IMR-90 (cell line): ENCODE results near the gene TARBP2. TPM values are rescaled to one million over a fixed set of nuclear protein-coding genes. Genes with fewer than 3 reads are reported as not detected.

ENCODE experiments used
- ATAC-seq: fragments of 200-7000 bp; cut with Tn5 transposase; 2 replicates; pipeline ENCODE4 v1.9.1; 2020; ENCODE audit warnings: low read depth, mild to moderate bottlenecking, moderate library complexity
- BruUV-seq: library from RNA; stranded (reverse); fragments of 400-500 nt; replicated peaks from 2 replicates; lab custom pipeline; 2021; lab: Mats Ljungman, UMichigan
- CTCF ChIA-PET: fragments of 300-600 bp; formaldehyde crosslinking; extraction: SDS; loops from one replicate; lab custom pipeline; 2021; ENCODE audit warnings: antibody characterized with exemption; lab: Yijun Ruan, JAX
- POLR2A ChIA-PET: fragments of 300-600 bp; sonication (Branson Sonifier 250); formaldehyde crosslinking; loops from one replicate; lab custom pipeline; 2022; ENCODE audit warnings: antibody characterized with exemption; ENCODE audit not compliant: unreplicated experiment; lab: Charles Lee
- DNase-seq: peaks from one replicate; pipeline ENCODE4 v3.0.0; 2013
- H2AFZ ChIP-seq: replicated peaks from 2 replicates; pipeline ENCODE3; 2013; ENCODE audit warnings: low read length, mild to moderate bottlenecking; ENCODE audit not compliant: poor library complexity
- H2AK5ac ChIP-seq: 2 replicates; pipeline ENCODE4 v1.6.1; 2013; ENCODE audit warnings: low read depth, low read length, inconsistent platforms
- H2AK9ac ChIP-seq: replicated peaks from 2 replicates; pipeline ENCODE3; 2013; ENCODE audit warnings: mild to moderate bottlenecking, low read depth, low read length, moderate library complexity; ENCODE audit not compliant: poor library complexity
- H2BK120ac ChIP-seq: 2 replicates; pipeline ENCODE4 v1.6.1; 2013; ENCODE audit warnings: low read depth, low read length, inconsistent platforms
- H2BK15ac ChIP-seq: 3 replicates; pipeline ENCODE4 v1.6.1; 2013; ENCODE audit warnings: low read depth, low read length, inconsistent platforms
- H2BK20ac ChIP-seq: 2 replicates; pipeline ENCODE4 v1.6.1; 2013; ENCODE audit warnings: low read depth, mild to moderate bottlenecking, inconsistent platforms, low read length, moderate library complexity
- H2BK5ac ChIP-seq: 2 replicates; pipeline ENCODE4 v1.6.1; 2013; ENCODE audit warnings: mild to moderate bottlenecking, low read depth, low read length, inconsistent platforms; ENCODE audit not compliant: poor library complexity, severe bottlenecking
- H3K14ac ChIP-seq: replicated peaks from 2 replicates; pipeline ENCODE4 v1.6.1; 2013; ENCODE audit warnings: low read depth, low read length, inconsistent platforms
- H3K18ac ChIP-seq: 2 replicates; pipeline ENCODE4 v1.6.1; 2013; ENCODE audit warnings: low read depth, low read length, control low read depth
- H3K23ac ChIP-seq: 2 replicates; pipeline ENCODE4 v1.6.1; 2013; ENCODE audit warnings: low read depth, low read length, inconsistent platforms
- H3K27ac ChIP-seq: 2 replicates; pipeline ENCODE4 v1.5.1; 2013; ENCODE audit warnings: mild to moderate bottlenecking, control low read depth, low read length; ENCODE audit not compliant: insufficient read depth
- H3K27me3 ChIP-seq: 2 replicates; pipeline ENCODE4 v1.6.1; 2013; ENCODE audit warnings: low read length; ENCODE audit not compliant: control insufficient read depth, insufficient read depth
- H3K36me3 ChIP-seq: 2 replicates; pipeline ENCODE4 v1.6.1; 2013; ENCODE audit warnings: low read length, mixed read lengths; ENCODE audit not compliant: control insufficient read depth, insufficient read depth
- H3K4ac ChIP-seq: 2 replicates; pipeline ENCODE4 v1.6.1; 2013; ENCODE audit warnings: low read depth, low read length, inconsistent platforms
- H3K4me1 ChIP-seq: 2 replicates; pipeline ENCODE4 v1.6.1; 2013; ENCODE audit warnings: low read length, mixed read lengths; ENCODE audit not compliant: control insufficient read depth, insufficient read depth
- H3K4me2 ChIP-seq: 2 replicates; pipeline ENCODE4 v1.6.1; 2013; ENCODE audit warnings: low read depth, mild to moderate bottlenecking, control low read depth, low read length, moderate library complexity
- H3K4me3 ChIP-seq: 2 replicates; pipeline ENCODE4 v1.5.1; 2013; ENCODE audit warnings: low read depth, mild to moderate bottlenecking, control low read depth, low read length, moderate library complexity; ENCODE audit not compliant: insufficient read depth
- H3K56ac ChIP-seq: 2 replicates; pipeline ENCODE4 v1.6.1; 2013; ENCODE audit warnings: low read length, inconsistent platforms; ENCODE audit not compliant: insufficient read depth; ENCODE audit errors: extremely low read depth
- H3K79me1 ChIP-seq, 2 experiments: 2 replicates each; pipeline ENCODE4 v1.6.1; 2013; ENCODE audit warnings: low read length in 2 of 2, inconsistent platforms in 1 of 2, low read depth in 1 of 2
- H3K9ac ChIP-seq: 2 replicates; pipeline ENCODE4 v1.6.1; 2013; ENCODE audit warnings: low read depth, low read length, control low read depth
- H3K9me1 ChIP-seq: 2 replicates; pipeline ENCODE4 v1.6.1; 2013; ENCODE audit warnings: low read length, inconsistent platforms; ENCODE audit not compliant: insufficient read depth
- H3K9me3 ChIP-seq: 2 replicates; pipeline ENCODE4 v1.6.1; 2013; ENCODE audit warnings: low read length; ENCODE audit not compliant: control insufficient read depth, insufficient read depth
- H4K20me1 ChIP-seq: 2 replicates; pipeline ENCODE4 v1.6.1; 2013; ENCODE audit warnings: low read length, inconsistent platforms; ENCODE audit not compliant: insufficient read depth
- H4K5ac ChIP-seq: 2 replicates; pipeline ENCODE4 v1.6.1; 2013; ENCODE audit warnings: mild to moderate bottlenecking, low read depth, low read length, control low read depth
- H4K8ac ChIP-seq, 2 experiments: 2 replicates each; pipeline ENCODE4 v1.6.1; 2013; ENCODE audit warnings: low read depth in 2 of 2, low read length in 2 of 2, control low read depth in 1 of 2, inconsistent platforms in 1 of 2
- H4K91ac ChIP-seq: 2 replicates; pipeline ENCODE4 v1.6.1; 2013; ENCODE audit warnings: low read depth, low read length, inconsistent platforms; ENCODE audit not compliant: insufficient read depth
- BHLHE40 ChIP-seq: fragments of 150-350 bp; IDR thresholded peaks from 2 replicates; pipeline ENCODE4 v1.6.1; 2016; ENCODE audit warnings: mild to moderate bottlenecking, low read depth, low read length
- CEBPB ChIP-seq: IDR thresholded peaks from 2 replicates; pipeline ENCODE4 v1.6.1; 2012; ENCODE audit warnings: low read depth, low read length, improper control_type of control experiment
- CHD1 ChIP-seq: IDR thresholded peaks from 2 replicates; pipeline ENCODE4 v1.6.1; 2012; ENCODE audit warnings: low read depth, low read length, improper control_type of control experiment
- FOS ChIP-seq: fragments of 150-350 bp; IDR thresholded peaks from 2 replicates; pipeline ENCODE4 v1.6.1; 2016; ENCODE audit warnings: low read depth, low read length
- MAFK ChIP-seq: IDR thresholded peaks from 2 replicates; pipeline ENCODE4 v1.6.1; 2012; ENCODE audit warnings: low read depth, low read length, improper control_type of control experiment
- MAZ ChIP-seq: IDR thresholded peaks from 2 replicates; pipeline ENCODE4 v1.6.1; 2012; ENCODE audit warnings: low read depth, mild to moderate bottlenecking, low read length, improper control_type of control experiment, moderate library complexity, borderline replicate concordance
- MXI1 ChIP-seq: IDR thresholded peaks from 2 replicates; pipeline ENCODE4 v1.6.1; 2012; ENCODE audit warnings: low read depth, mild to moderate bottlenecking, low read length, moderate library complexity, borderline replicate concordance
- NFE2L2 ChIP-seq: fragments of 150-350 bp; IDR thresholded peaks from 2 replicates; pipeline ENCODE4 v1.6.1; 2016; ENCODE audit warnings: low read depth, mild to moderate bottlenecking, low read length
- POLR2A ChIP-seq: IDR thresholded peaks from 2 replicates; pipeline ENCODE4 v1.6.1; 2012; ENCODE audit warnings: mild to moderate bottlenecking, low read depth, low read length
- RAD21 ChIP-seq: IDR thresholded peaks from 2 replicates; pipeline ENCODE4 v1.6.1; 2012; ENCODE audit warnings: low read length, improper control_type of control experiment
- RCOR1 ChIP-seq: IDR thresholded peaks from 2 replicates; pipeline ENCODE4 v1.6.1; 2012; ENCODE audit warnings: mild to moderate bottlenecking, low read length, improper control_type of control experiment; ENCODE audit not compliant: insufficient replicate concordance
- RFX5 ChIP-seq: IDR thresholded peaks from 2 replicates; pipeline ENCODE4 v1.8.0; 2012; ENCODE audit warnings: low read depth, mild to moderate bottlenecking, low read length, moderate library complexity
- SMC3 ChIP-seq: fragments of 150-350 bp; IDR thresholded peaks from 2 replicates; pipeline ENCODE4 v1.6.1; 2016; ENCODE audit warnings: low read depth, mild to moderate bottlenecking, antibody characterized with exemption, low read length, moderate library complexity
- WGBS, 2 experiments: methylation state at CpG; one replicate each; pipeline versions ENCODE4 v1.1.5 to v1.1.7; 2013; ENCODE audit warnings: missing lambda C conversion rate in 2 of 2; ENCODE audit not compliant: insufficient read length in 1 of 2; ENCODE audit errors: extremely low coverage in 2 of 2; 5-methylcytosine and 5-hydroxymethylcytosine counted together
- dilution Hi-C: fragments of 300-500 bp; cut with HindIII; formaldehyde crosslinking; loops from one replicate; pipeline ENCODE4 v1.14.3; 2018; ENCODE audit warnings: low sequenced_read_pairs; ENCODE audit not compliant: unreplicated experiment
- in situ Hi-C: fragments of 300-500 bp; cut with MboI; formaldehyde crosslinking; loops from 3 replicates; pipeline ENCODE4 v1.14.3; 2019; ENCODE audit warnings: low sequenced_read_pairs, inconsistent platforms, mixed read lengths
- intact Hi-C: fragments of 100-400 bp; cut with micrococcal nuclease; formaldehyde crosslinking; loops from 2 replicates; pipeline ENCODE4 v1.10.0; 2022
- polyA plus RNA-seq, 3 experiments: library from polyadenylated mRNA; depleted of rRNA; stranded (reverse); fragments of >200 nt; gene quantifications; 2 replicates each; pipeline ENCODE4 v1.2.3, GENCODE V29; 2012; ENCODE audit warnings: low replicate concordance in 1 of 3
- total RNA-seq: library from RNA; depleted of rRNA; stranded (reverse); fragments of >200 nt; gene quantifications from 2 replicates; pipeline ENCODE4 v1.2.3, GENCODE V29; 2012
- TF ChIP-seq, protein P1 (sequence below): fragments of 150-350 bp; IDR thresholded peaks from 2 replicates; pipeline ENCODE4 v1.6.1; 2017; ENCODE audit warnings: mild to moderate bottlenecking, antibody characterized with exemption, low read length, low read depth
- TF ChIP-seq, protein P2 (sequence below): conservative IDR thresholded peaks from 2 replicates; pipeline ENCODE4 v1.5.1; 2012; ENCODE audit warnings: mild to moderate bottlenecking, low read depth, low read length, improper control_type of control experiment
- TF ChIP-seq, protein P3 (sequence below): fragments of 150-350 bp; IDR thresholded peaks from 2 replicates; pipeline ENCODE4 v1.6.1; 2016; ENCODE audit warnings: low read depth, mild to moderate bottlenecking, low read length, moderate library complexity, borderline replicate concordance

Gene TARBP2
- total and polyA plus RNA-seq, 2 of the 4 experiments (the other 2 are of a cell fraction) = 27.4 to 46.1 TPM

- TF ChIP-seq MAFK = no peak
- no peak for TF ChIP-seq BHLHE40
- TF ChIP-seq RFX5 = no peak
- TF ChIP-seq, protein P1, sequence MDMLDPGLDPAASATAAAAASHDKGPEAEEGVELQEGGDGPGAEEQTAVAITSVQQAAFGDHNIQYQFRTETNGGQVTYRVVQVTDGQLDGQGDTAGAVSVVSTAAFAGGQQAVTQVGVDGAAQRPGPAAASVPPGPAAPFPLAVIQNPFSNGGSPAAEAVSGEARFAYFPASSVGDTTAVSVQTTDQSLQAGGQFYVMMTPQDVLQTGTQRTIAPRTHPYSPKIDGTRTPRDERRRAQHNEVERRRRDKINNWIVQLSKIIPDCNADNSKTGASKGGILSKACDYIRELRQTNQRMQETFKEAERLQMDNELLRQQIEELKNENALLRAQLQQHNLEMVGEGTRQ = no peak
- TF ChIP-seq POLR2A = no peak
- no peak for TF ChIP-seq RCOR1
- TF ChIP-seq NFE2L2 = no peak
- TF ChIP-seq, protein P2, sequence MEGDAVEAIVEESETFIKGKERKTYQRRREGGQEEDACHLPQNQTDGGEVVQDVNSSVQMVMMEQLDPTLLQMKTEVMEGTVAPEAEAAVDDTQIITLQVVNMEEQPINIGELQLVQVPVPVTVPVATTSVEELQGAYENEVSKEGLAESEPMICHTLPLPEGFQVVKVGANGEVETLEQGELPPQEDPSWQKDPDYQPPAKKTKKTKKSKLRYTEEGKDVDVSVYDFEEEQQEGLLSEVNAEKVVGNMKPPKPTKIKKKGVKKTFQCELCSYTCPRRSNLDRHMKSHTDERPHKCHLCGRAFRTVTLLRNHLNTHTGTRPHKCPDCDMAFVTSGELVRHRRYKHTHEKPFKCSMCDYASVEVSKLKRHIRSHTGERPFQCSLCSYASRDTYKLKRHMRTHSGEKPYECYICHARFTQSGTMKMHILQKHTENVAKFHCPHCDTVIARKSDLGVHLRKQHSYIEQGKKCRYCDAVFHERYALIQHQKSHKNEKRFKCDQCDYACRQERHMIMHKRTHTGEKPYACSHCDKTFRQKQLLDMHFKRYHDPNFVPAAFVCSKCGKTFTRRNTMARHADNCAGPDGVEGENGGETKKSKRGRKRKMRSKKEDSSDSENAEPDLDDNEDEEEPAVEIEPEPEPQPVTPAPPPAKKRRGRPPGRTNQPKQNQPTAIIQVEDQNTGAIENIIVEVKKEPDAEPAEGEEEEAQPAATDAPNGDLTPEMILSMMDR = no peak
- no peak for TF ChIP-seq MAZ
- no peak for TF ChIP-seq CEBPB
- no peak for TF ChIP-seq SMC3
- TF ChIP-seq, protein P3, sequence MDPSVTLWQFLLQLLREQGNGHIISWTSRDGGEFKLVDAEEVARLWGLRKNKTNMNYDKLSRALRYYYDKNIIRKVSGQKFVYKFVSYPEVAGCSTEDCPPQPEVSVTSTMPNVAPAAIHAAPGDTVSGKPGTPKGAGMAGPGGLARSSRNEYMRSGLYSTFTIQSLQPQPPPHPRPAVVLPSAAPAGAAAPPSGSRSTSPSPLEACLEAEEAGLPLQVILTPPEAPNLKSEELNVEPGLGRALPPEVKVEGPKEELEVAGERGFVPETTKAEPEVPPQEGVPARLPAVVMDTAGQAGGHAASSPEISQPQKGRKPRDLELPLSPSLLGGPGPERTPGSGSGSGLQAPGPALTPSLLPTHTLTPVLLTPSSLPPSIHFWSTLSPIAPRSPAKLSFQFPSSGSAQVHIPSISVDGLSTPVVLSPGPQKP = no peak
- no peak for TF ChIP-seq FOS
- no peak for TF ChIP-seq CHD1
- TF ChIP-seq MXI1 = no peak
- no peak for TF ChIP-seq RAD21
- no peak overlapping the region for H3K18ac ChIP-seq
- no peak overlapping the region for H2BK120ac ChIP-seq
- H3K14ac ChIP-seq = no peak overlapping the region
- peaks cover 95% of the 10 kb centered on the region for H4K20me1 ChIP-seq
- H2AFZ ChIP-seq = no peak overlapping the region
- no peak for ATAC-seq
- no peak overlapping the region for H3K9ac ChIP-seq
- H3K27me3 ChIP-seq = no peaks in the 10 kb centered on the region
- H4K91ac ChIP-seq = no peak overlapping the region
- ChIA-PET CTCF (no interaction called here), POLR2A (no interaction called here)
- no peak overlapping the region for H2AK5ac ChIP-seq
- BruUV-seq = no TSS peak
- no peak overlapping the region for H4K8ac ChIP-seq
- H3K56ac ChIP-seq = no peak overlapping the region
- no peak overlapping the region for H2BK5ac ChIP-seq
- H3K27ac ChIP-seq = no peak overlapping the region
- H2AK9ac ChIP-seq = no peak overlapping the region
- no peak overlapping the region for H3K23ac ChIP-seq
- H3K4me2 ChIP-seq = no peak overlapping the region
- intact Hi-C loops = no loop called here
- no peaks in the 10 kb centered on the region for H3K9me1 ChIP-seq
- no peak for DNase-seq
- peaks cover 9% of the 10 kb centered on the region for H3K4me1 ChIP-seq
- H3K4ac ChIP-seq = no peak overlapping the region
- in situ Hi-C loops = no loop called here
- H3K9me3 ChIP-seq = no peaks in the 10 kb centered on the region
- no CpG with 5 or more reads among the region's 4 CpGs for WGBS, 2 experiments
- H3K36me3 ChIP-seq = peaks cover 77% of the 10 kb centered on the region
- dilution Hi-C loops = no loop called here
- no peak overlapping the region for H4K5ac ChIP-seq
- no peak overlapping the region for H2BK15ac ChIP-seq
- H3K79me1 ChIP-seq = peaks cover 48 to 73% of the 10 kb centered on the region in 2 experiments
- no peak overlapping the region for H2BK20ac ChIP-seq
- no peak overlapping the region for H3K4me3 ChIP-seq
Observed at GRCh38 chr12:53459097-53459496, 42.0 kb upstream of the TARBP2 start.
